Cardiac muscle cell (in vitro differentiated cells and primary cell): ENCODE data around the gene SRP72. TPM values are rescaled to one million over a fixed set of nuclear protein-coding genes. Genes with fewer than 3 reads are reported as not detected.

Experiments
- DNase-seq, 2 donors: peaks; one replicate each; pipeline versions ENCODE4 v3.0.0 to v3.0.0-alpha.2; 2010 to 2017; ENCODE audit warnings: low read depth in 1 of 2, low spot score in 1 of 2
- H3K27ac ChIP-seq: fragments of 200-600 bp; sonication (generic); 2 replicates; pipeline ENCODE4 v1.5.1; 2016
- H3K27me3 ChIP-seq: fragments of 200-600 bp; sonication (generic); 2 replicates; pipeline ENCODE4 v1.6.0; 2016; ENCODE audit warnings: control low read depth
- H3K36me3 ChIP-seq: fragments of 200-600 bp; sonication (generic); 2 replicates; pipeline ENCODE4 v1.5.1; 2016; ENCODE audit warnings: control low read depth
- H3K4me1 ChIP-seq: fragments of 200-600 bp; sonication (generic); 2 replicates; pipeline ENCODE4 v1.8.1; 2017; ENCODE audit warnings: low read depth, mild to moderate bottlenecking, mixed run types
- H3K4me3 ChIP-seq: fragments of 200-600 bp; sonication (generic); 2 replicates; pipeline ENCODE4 v1.5.1; 2016; ENCODE audit warnings: mild to moderate bottlenecking
- H3K9me3 ChIP-seq: fragments of 200-600 bp; sonication (generic); 2 replicates; pipeline ENCODE4 v1.5.1; 2017; ENCODE audit warnings: low read depth, mild to moderate bottlenecking, control low read depth
- CTCF ChIP-seq: IDR thresholded peaks from 2 replicates; pipeline ENCODE4 v1.5.1; 2012; ENCODE audit warnings: low read depth, mild to moderate bottlenecking, low read length
- polyA plus RNA-seq: library from polyadenylated mRNA; unstranded; fragments of >200 nt; fragmentation: Nextera tagmentation; extraction: Ambion mirVana; gene quantifications from 2 replicates; pipeline ENCODE4 v1.2.1, GENCODE V29; 2016
- total RNA-seq: library from RNA; depleted of rRNA; stranded (reverse); fragments of >200 nt; gene quantifications from 2 replicates; pipeline ENCODE4 v1.2.3, GENCODE V29; 2016

SRP72 gene
- total and polyA plus RNA-seq, 2 experiments from 2014 or later, result 46.9 to 87.1 TPM

GRCh38 chr4:56512166-56512565 lies 44.7 kb downstream of the SRP72 start:
- Histone ChIP-seq H3K36me3 (no peaks in the 10 kb centered on the region), H3K4me3 (no peak overlapping the region), H3K4me1 (peaks cover 30% of the 10 kb centered on the region), H3K27me3 (no peaks in the 10 kb centered on the region), H3K9me3 (no peaks in the 10 kb centered on the region), H3K27ac (no peak overlapping the region)
- DNase-seq, result peak in 1 of 2 donors; percentile 3
- TF ChIP-seq CTCF, result no peak

- Histone ChIP-seq H3K27me3 (no peaks in the 10 kb centered on the region), H3K36me3 (no peaks in the 10 kb centered on the region), H3K9me3 (no peaks in the 10 kb centered on the region), H3K4me1 (peaks cover 30% of the 10 kb centered on the region), H3K27ac (peak overlapping the region; percentile 90), H3K4me3 (no peak overlapping the region)
- DNase-seq, result peak in 1 of 2 donors; percentile 67
- TF ChIP-seq CTCF, result no peak
Observed at GRCh38 chr4:56513517-56513916, 46.1 kb downstream of the SRP72 start.

GRCh38 chr4:56530269-56531148 lies 63.1 kb downstream of the SRP72 start:
- DNase-seq, result peak; percentile 87 to 93
- Histone ChIP-seq H3K36me3 (no peaks in the 10 kb centered on the region), H3K27me3 (no peaks in the 10 kb centered on the region)

GRCh38 chr4:56531149-56531770 lies 63.8 kb downstream of the SRP72 start:
- H3K4me3 ChIP-seq, result peak overlapping the region; percentile 46
- no peak overlapping the region for H3K27ac ChIP-seq
- H3K9me3 ChIP-seq, result no peaks in the 10 kb centered on the region
- TF ChIP-seq CTCF, result no peak
- H3K4me1 ChIP-seq, result peaks cover 7% of the 10 kb centered on the region
- no peaks in the 10 kb centered on the region for H3K27me3 ChIP-seq
- peak in 1 of 2 donors; percentile 11 for DNase-seq
- no peaks in the 10 kb centered on the region for H3K36me3 ChIP-seq

More at GRCh38 chr4:56530269-56531148, 63.1 kb downstream of the SRP72 start:
- no peak for TF ChIP-seq CTCF
- Histone ChIP-seq H3K4me1 (peaks cover 7% of the 10 kb centered on the region), H3K4me3 (peak overlapping the region; percentile 46), H3K27ac (no peak overlapping the region), H3K9me3 (no peaks in the 10 kb centered on the region)

- Histone ChIP-seq H3K36me3 (no peaks in the 10 kb centered on the region), H3K4me1 (peaks cover 7% of the 10 kb centered on the region), H3K4me3 (no peak overlapping the region), H3K27ac (no peak overlapping the region), H3K9me3 (no peaks in the 10 kb centered on the region), H3K27me3 (no peaks in the 10 kb centered on the region)
- peak in 1 of 2 donors; percentile 15 for DNase-seq
- no peak for TF ChIP-seq CTCF
Observed at GRCh38 chr4:56531823-56532222, 64.4 kb downstream of the SRP72 start.
